ENCODE measurements around the gene SLC41A3.
"Not testable (repeated sequence)": the region's sequence is repeated elsewhere in the genome, so short reads cannot be mapped to it uniquely, and the experiment has no call there.

The SLC41A3 gene

DNA sequence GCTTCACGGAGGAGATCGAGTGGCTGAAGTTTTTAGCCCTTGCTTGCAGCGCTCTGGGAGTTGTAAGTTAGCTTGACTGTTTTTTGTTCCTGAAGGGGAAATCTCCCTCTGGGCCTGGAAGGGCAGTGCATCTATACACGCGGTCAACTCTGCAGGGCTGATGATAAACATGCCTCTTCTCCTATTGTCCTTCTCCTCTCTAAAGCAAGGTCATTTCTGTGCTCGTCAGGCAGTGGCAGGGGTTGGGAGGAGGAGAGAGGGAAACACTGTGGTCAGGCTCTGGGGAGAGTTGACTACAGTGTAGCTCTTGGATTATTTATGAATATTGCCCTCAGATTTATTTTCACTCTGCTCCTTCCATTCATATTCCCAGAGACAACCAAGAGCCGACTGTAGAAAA is 106.8 kb downstream of the SLC41A3 start:
- H2AFZ ChIP-seq (ENCODE audit: low read depth, low read length); H3K9me3 ChIP-seq (ENCODE audit: low read length); H3K4me1 ChIP-seq (ENCODE audit: insufficient read depth, low read length); H3K36me3 ChIP-seq (ENCODE audit: insufficient read depth, low read length); H3K27me3 ChIP-seq (ENCODE audit: insufficient read depth, low read length); H3K4me3 ChIP-seq (ENCODE audit: low read length): not testable (repeated sequence)

- not testable (repeated sequence) for H3K4me1 ChIP-seq (ENCODE audit: insufficient read depth, low read length); H3K27me3 ChIP-seq (ENCODE audit: insufficient read depth, low read length); H3K4me3 ChIP-seq (ENCODE audit: low read length); H2AFZ ChIP-seq (ENCODE audit: low read depth, low read length); H3K9me3 ChIP-seq (ENCODE audit: low read length); H3K36me3 ChIP-seq (ENCODE audit: insufficient read depth, low read length)
These were observed 107.9 kb downstream of the SLC41A3 start for GRCh38 chr3:125976003-125976390.

- H3K36me3 ChIP-seq (ENCODE audit: insufficient read depth, low read length); H2AFZ ChIP-seq (ENCODE audit: low read depth, low read length); H3K4me1 ChIP-seq (ENCODE audit: insufficient read depth, low read length); H3K4me3 ChIP-seq (ENCODE audit: low read length); H3K9me3 ChIP-seq (ENCODE audit: low read length); H3K27me3 ChIP-seq (ENCODE audit: insufficient read depth, low read length): not testable (repeated sequence)
These were observed 108.5 kb downstream of the SLC41A3 start for GRCh38 chr3:125975245-125976002.

DNA sequence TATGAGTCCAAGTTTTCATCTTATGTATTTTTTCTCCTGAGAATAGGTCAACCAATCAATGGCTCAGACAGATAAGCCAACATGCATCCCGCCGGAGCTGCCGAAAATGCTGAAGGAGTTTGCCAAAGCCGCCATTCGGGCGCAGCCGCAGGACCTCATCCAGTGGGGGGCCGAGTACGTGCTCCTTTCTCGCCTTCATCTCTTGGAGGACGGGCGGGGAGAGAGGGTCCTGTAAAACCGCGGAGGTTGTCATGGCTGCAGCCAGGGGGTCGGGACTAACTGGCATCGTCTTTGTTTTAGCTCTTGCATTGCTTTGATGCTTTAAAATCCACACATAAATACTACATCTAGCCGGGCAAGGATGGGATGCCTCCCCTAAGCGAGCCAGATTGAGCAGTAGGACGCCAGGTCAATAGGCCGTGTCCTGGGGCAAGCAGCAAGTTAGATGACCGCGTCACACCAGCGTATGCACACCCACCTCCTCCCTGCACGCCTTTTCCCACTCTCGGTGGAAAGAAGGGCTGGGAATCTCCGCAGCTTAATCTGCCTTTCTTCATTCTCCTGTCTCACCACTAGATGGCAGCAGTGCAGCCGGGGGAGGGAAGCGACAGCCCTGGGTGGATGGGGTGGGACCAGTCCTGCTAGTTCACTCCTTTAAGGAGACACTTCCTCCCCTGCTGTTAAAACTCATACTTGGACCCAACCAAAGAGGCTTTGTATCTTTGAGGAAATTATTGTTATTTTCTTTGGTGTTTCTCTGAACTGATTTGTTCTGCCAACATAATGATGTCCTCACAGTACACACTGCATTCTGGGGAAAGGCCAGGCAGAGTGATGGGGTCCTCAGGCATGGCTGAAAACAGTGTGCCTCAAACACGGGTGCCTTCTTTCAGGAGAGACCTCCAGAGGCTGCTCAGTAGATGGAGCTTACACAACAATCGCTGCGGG is 111.7 kb downstream of the SLC41A3 start:
- not testable (repeated sequence) for H3K36me3 ChIP-seq (ENCODE audit: insufficient read depth, low read length); H3K27me3 ChIP-seq (ENCODE audit: insufficient read depth, low read length); H3K4me1 ChIP-seq (ENCODE audit: insufficient read depth, low read length); H3K9me3 ChIP-seq (ENCODE audit: low read length)
- H3K4me3 ChIP-seq (ENCODE audit: low read length) = peak overlapping the region; percentile 54
- H2AFZ ChIP-seq (ENCODE audit: low read depth, low read length) = peak overlapping the region; percentile 94

DNA sequence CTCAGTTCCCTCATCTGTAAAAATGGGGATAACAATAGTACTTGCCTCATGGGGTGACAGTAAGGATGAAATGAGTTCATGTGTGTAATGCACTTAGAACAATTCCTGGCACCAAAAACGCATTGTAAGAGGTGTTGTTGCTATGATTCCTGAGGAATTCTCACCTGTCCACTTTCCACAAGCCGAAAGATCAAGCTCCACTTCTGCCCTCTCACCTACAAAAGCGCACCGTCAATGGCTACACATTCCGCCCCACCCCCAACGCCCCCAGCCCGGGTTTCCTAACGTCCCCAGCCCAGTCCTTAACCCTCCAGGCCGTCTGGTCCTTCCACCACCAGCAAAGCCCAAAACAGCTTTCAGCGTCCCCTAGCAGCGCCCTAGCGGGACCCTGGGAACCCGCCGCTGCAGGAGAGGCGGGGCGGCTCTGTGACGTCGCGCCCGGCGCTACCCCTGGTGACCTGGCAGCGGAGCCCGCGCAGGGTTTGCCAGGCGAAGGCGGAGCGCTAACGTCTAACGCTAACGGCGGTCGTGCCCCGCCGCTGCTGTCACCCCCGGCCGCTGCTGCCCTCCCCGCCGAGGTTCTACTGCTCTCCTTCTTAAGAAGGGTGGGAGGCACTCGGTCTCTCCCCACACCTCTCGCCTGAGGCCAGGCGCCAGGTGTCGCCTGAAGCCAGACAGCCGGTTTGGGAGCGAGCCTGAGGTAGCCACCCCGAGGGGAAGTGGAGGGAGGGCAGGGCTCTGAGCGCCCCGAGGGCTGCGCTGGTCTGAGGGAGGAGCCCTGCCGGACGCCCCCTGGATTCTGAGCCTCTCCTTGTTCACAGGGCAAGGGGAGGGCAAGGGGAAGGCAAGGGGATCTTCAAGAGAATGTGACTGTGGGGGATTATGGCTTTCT is 115.0 kb downstream of the SLC41A3 start, which contains the start of gene ROPN1B:
Gene ROPN1B (plus strand): TSS at position 478 of the 892 bp plus-strand sequence. CDS start 2,877 bp downstream, outside the sequence.
- not testable (repeated sequence) for H3K9me3 ChIP-seq (ENCODE audit: low read length); H2AFZ ChIP-seq (ENCODE audit: low read depth, low read length); H3K36me3 ChIP-seq (ENCODE audit: insufficient read depth, low read length); H3K4me3 ChIP-seq (ENCODE audit: low read length); H3K4me1 ChIP-seq (ENCODE audit: insufficient read depth, low read length)
- H3K27me3 ChIP-seq (ENCODE audit: insufficient read depth, low read length) = peaks cover 15% of the 10 kb centered on the region

- not testable (repeated sequence) for H3K4me3 ChIP-seq (ENCODE audit: low read length); H3K36me3 ChIP-seq (ENCODE audit: insufficient read depth, low read length); H3K4me1 ChIP-seq (ENCODE audit: insufficient read depth, low read length); H2AFZ ChIP-seq (ENCODE audit: low read depth, low read length); H3K9me3 ChIP-seq (ENCODE audit: low read length)
- H3K27me3 ChIP-seq (ENCODE audit: insufficient read depth, low read length) = peaks cover 15% of the 10 kb centered on the region
These were observed 115.8 kb downstream of the SLC41A3 start for GRCh38 chr3:125968121-125968520.

DNA sequence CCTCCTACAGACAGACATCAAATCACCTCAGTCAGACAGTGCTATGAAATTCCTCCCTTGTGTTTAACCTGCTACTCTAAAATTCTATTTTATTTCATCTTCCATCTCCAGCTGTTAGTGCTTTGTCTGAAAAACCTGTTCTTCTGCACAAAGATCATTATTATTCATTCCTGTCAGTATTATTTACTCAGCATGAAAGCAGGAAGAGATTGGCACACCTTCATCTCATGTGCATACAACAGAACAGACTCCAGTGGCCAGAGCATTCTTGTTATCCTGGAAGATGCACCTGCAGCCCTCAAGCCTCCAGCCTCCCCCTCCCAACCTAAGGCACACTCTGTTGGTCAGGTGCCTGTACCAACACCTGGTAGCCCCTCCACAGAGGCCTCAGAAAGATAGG is 116.8 kb downstream of the SLC41A3 start:
- Histone ChIP-seq H3K4me3 (ENCODE audit: low read length) (no peak overlapping the region), H3K4me1 (ENCODE audit: insufficient read depth, low read length) (no peaks in the 10 kb centered on the region), H2AFZ (ENCODE audit: low read depth, low read length) (no peak overlapping the region), H3K36me3 (ENCODE audit: insufficient read depth, low read length) (no peaks in the 10 kb centered on the region), H3K27me3 (ENCODE audit: insufficient read depth, low read length) (peaks cover 18% of the 10 kb centered on the region), H3K9me3 (ENCODE audit: low read length) (no peaks in the 10 kb centered on the region)

DNA sequence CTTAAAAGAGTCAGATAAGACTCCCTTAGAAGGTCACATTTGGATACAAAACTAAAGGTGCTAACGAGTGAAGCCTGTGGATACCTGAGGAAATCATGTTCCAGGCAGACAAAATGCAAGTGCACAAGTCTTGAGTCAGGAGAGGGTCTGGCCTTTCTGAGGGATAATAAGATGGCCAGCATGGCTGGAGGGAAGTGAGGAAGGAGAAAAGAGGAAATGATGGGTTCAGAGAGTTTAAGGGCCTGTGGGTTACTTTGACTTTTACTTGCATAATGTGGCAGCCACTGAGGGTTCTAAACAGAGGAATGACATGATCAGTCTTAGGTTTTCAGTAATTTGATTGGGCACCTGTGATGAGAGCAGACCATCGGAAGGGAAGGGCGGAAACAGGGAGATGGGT is 118.4 kb downstream of the SLC41A3 start:
- Histone ChIP-seq H3K9me3 (ENCODE audit: low read length) (peaks cover under 1% of the 10 kb centered on the region), H3K4me1 (ENCODE audit: insufficient read depth, low read length) (no peaks in the 10 kb centered on the region), H3K36me3 (ENCODE audit: insufficient read depth, low read length) (no peaks in the 10 kb centered on the region), H3K27me3 (ENCODE audit: insufficient read depth, low read length) (peaks cover 18% of the 10 kb centered on the region), H2AFZ (ENCODE audit: low read depth, low read length) (no peak overlapping the region), H3K4me3 (ENCODE audit: low read length) (no peak overlapping the region)

DNA sequence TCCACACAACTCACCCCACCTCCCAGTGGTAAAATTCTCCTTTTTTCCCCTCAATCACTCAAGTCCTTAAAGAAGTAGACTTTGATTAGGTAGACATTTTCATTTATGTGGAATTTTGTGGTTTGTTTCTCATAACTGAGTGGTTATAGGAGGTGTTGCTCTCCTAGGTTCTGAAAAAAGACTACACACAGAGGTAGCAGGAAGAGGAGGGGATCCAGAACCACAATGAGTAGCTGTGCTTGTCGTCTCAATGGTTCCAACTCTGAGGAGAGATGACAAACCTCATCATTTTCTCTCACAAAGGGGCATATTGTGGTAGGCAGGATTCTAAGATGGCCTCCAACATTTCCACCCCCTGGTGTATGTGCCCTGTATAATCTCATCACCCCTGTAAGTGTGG is 120.1 kb downstream of the SLC41A3 start:
- not testable (repeated sequence) for H3K4me1 ChIP-seq (ENCODE audit: insufficient read depth, low read length); H3K9me3 ChIP-seq (ENCODE audit: low read length); H3K36me3 ChIP-seq (ENCODE audit: insufficient read depth, low read length); H3K4me3 ChIP-seq (ENCODE audit: low read length); H2AFZ ChIP-seq (ENCODE audit: low read depth, low read length)
- H3K27me3 ChIP-seq (ENCODE audit: insufficient read depth, low read length) = peaks cover 14% of the 10 kb centered on the region

- H3K27me3 ChIP-seq (ENCODE audit: insufficient read depth, low read length) = peaks cover 9% of the 10 kb centered on the region
- no peaks in the 10 kb centered on the region for H3K4me1 ChIP-seq (ENCODE audit: insufficient read depth, low read length)
- no peaks in the 10 kb centered on the region for H3K36me3 ChIP-seq (ENCODE audit: insufficient read depth, low read length)
- H3K9me3 ChIP-seq (ENCODE audit: low read length) = peaks cover 7% of the 10 kb centered on the region
- H2AFZ ChIP-seq (ENCODE audit: low read depth, low read length) = no peak overlapping the region
- no peak overlapping the region for H3K4me3 ChIP-seq (ENCODE audit: low read length)
These were observed 122.7 kb downstream of the SLC41A3 start for GRCh38 chr3:125961289-125961589.

DNA sequence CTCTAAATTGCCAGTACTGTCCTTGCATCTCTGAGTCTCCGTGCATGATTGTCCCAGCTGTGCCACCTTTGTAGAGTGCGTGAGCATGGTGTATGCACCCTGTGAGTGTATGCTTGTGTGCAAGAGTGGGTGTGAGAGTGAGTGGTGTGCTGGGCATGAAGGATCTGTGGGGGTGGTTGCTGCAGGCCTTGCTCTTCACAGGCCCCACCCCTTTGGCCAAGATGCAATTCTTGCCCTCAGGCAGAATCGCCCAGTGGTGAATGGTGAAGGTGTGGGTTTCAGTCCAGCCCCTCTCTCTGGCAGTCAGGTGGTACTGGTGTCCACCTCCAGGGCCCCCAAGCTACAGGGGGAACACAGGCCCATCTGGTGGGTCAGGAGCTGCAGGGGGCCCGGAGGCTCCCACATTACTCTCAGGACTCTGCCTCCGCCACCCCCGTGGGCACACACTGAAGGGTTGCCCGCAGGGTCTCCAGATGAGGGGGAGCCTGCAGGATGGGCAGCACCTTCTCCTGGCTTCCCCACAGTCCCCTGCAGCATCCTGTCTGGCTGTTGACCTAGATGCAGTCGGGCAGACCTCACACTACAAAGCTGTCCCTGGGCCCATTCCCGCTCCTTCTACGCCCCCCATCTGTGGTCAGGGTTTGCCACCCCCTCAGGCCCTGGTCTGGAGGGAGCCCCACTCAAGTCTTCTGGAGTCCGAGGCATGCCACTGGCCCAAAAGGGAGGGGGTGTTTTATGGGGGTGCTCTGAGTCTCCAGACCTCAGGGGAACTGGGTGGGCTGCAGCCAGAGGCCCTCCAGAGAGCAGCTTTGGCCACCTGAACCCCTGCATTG is 123.3 kb downstream of the SLC41A3 start:
- Histone ChIP-seq H3K27me3 (ENCODE audit: insufficient read depth, low read length) (peaks cover 6% of the 10 kb centered on the region), H3K4me3 (ENCODE audit: low read length) (no peak overlapping the region), H2AFZ (ENCODE audit: low read depth, low read length) (no peak overlapping the region), H3K36me3 (ENCODE audit: insufficient read depth, low read length) (no peaks in the 10 kb centered on the region), H3K9me3 (ENCODE audit: low read length) (peaks cover 7% of the 10 kb centered on the region), H3K4me1 (ENCODE audit: insufficient read depth, low read length) (no peaks in the 10 kb centered on the region)

DNA sequence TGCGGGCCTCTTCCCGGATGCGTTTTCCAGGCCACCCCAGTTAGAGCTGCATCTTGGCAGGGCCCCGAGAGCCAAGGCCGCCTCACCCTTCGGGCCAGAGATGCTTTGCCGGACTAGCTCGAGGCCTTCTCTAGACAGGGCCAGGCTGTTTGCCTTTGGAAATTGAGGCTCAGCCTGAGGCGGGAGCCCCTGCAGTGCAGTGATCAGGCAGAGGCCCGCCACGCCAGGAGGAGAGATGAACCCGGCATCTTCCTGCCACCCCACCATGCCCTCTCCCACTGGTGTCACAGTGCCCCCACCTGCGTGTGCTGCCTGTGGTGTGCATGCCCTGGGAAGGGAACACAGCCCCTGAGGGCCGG is 123.9 kb downstream of the SLC41A3 start:
- H3K4me3 ChIP-seq (ENCODE audit: low read length) = no peak overlapping the region
- no peaks in the 10 kb centered on the region for H3K4me1 ChIP-seq (ENCODE audit: insufficient read depth, low read length)
- no peaks in the 10 kb centered on the region for H3K36me3 ChIP-seq (ENCODE audit: insufficient read depth, low read length)
- H3K27me3 ChIP-seq (ENCODE audit: insufficient read depth, low read length) = peaks cover 5% of the 10 kb centered on the region
- peaks cover 7% of the 10 kb centered on the region for H3K9me3 ChIP-seq (ENCODE audit: low read length)
- H2AFZ ChIP-seq (ENCODE audit: low read depth, low read length) = no peak overlapping the region

Measured in neuron (in vitro differentiated cells).